GM23248 (cell line): Measurements from ENCODE around the gene KIF3B.

Experiments
- EZH2 ChIP-seq: fragments of 200-600 bp; sonication (generic); IDR thresholded peaks from 2 replicates; pipeline ENCODE4 v1.6.1; 2018; ENCODE audit warnings: antibody characterized with exemption, mild to moderate bottlenecking; ENCODE audit not compliant: insufficient read depth, poor library complexity, severe bottlenecking
- EZH2phosphoT487 ChIP-seq: fragments of 200-600 bp; sonication (generic); IDR thresholded peaks from 2 replicates; pipeline ENCODE4 v1.6.1; 2018; ENCODE audit warnings: antibody characterized with exemption, moderate library complexity, mild to moderate bottlenecking, low read depth; ENCODE audit not compliant: insufficient read depth

DNA sequence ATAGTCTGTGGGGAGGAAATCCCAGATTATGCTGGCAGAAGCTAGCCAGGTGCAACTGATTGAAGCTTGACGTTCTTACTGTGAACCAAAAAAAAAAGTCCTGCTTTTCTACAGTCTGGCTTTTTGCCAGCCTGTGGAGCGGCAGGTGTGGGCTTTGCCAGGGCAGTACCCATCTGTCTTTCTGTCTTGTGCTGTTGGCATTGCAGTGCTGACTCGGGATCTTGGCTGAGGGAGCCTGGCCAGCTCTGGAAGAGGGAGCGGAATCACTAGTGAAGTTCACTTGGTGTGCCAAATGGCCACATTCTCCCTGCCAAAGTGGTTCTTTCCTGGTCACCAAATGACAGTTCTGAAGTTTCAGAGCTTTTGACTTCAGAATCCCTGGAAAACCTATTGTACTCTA is 5.0 kb downstream of the KIF3B start:
- TF ChIP-seq EZH2 (no peak), EZH2phosphoT487 (no peak)
